Stimulated activated CD8-positive, alpha-beta memory T cell treated with anti-CD3 and anti-CD28 coated beads, Interleukin-12 subunit alpha, Interleukin-12 subunit beta, amount 100 ng/mL, for 1 hour (primary cell): ENCODE measurements around the gene ZNF550.

ENCODE experiments used
- DNase-seq: peaks from one replicate; pipeline ENCODE4 v3.0.0-alpha.2; 2020; ENCODE audit warnings: low read depth

Gene ZNF550

GRCh38 chr19:57559404-57560025 is at the start of gene ZNF550:
TSS of gene ZNF550 (minus strand) at chr19:57559863. CDS start at chr19:57559682, 181 bp downstream.
- peak; percentile 79 for DNase-seq

GRCh38 chr19:57606931-57607330 is 47.3 kb upstream of the ZNF550 start:
- DNase-seq: no peak

GRCh38 chr19:57599761-57600383 is 40.2 kb upstream of the ZNF550 start, which contains the start of gene ZNF530:
TSS of gene ZNF530 (plus strand) at chr19:57599885. CDS start at chr19:57604346, 4,461 bp downstream.
- peak; percentile 76 for DNase-seq

- DNase-seq: no peak
Measured at GRCh38 chr19:57599377-57599760, 39.7 kb upstream of the ZNF550 start.

GRCh38 chr19:57587529-57587928 is 27.9 kb upstream of the ZNF550 start:
- DNase-seq: no peak

- DNase-seq: peak; percentile 80
Measured at GRCh38 chr19:57583521-57584416, 24.1 kb upstream of the ZNF550 start, which contains the start of gene ZIK1. TSS of gene ZIK1 (plus strand) at chr19:57584145. CDS start at chr19:57584357, 212 bp downstream.

- no peak for DNase-seq
Measured at GRCh38 chr19:57583104-57583520, 23.4 kb upstream of the ZNF550 start.

- peak; percentile 93 for DNase-seq
Measured at GRCh38 chr19:57578487-57579205, 19.0 kb upstream of the ZNF550 start, which contains the start of gene ZNF416. TSS of gene ZNF416 (minus strand) at chr19:57578911. CDS start at chr19:57578704, 207 bp downstream.

GRCh38 chr19:57576661-57577060 is 17.0 kb upstream of the ZNF550 start:
- DNase-seq: no peak

- no peak for DNase-seq
Measured at GRCh38 chr19:57572415-57572947, 12.8 kb upstream of the ZNF550 start.

GRCh38 chr19:57570707-57571106 is 11.0 kb upstream of the ZNF550 start:
- DNase-seq: no peak

GRCh38 chr19:57566396-57567265 is 7.0 kb upstream of the ZNF550 start:
- DNase-seq: no peak

GRCh38 chr19:57563547-57563946 is 3.9 kb upstream of the ZNF550 start:
- no peak for DNase-seq

GRCh38 chr19:57560049-57560491 is 407 bp upstream of the ZNF550 start:
- no peak for DNase-seq

- no peak for DNase-seq
Measured at GRCh38 chr19:57559008-57559403, 657 bp downstream of the ZNF550 start.

GRCh38 chr19:57558525-57558924 is 1.1 kb downstream of the ZNF550 start:
- no peak for DNase-seq

- DNase-seq: no peak
Measured at GRCh38 chr19:57557659-57558058, 2.0 kb downstream of the ZNF550 start.

GRCh38 chr19:57552432-57552831 is 7.2 kb downstream of the ZNF550 start:
- DNase-seq: no peak

- no peak for DNase-seq
Measured at GRCh38 chr19:57546513-57546912, 13.2 kb downstream of the ZNF550 start.

GRCh38 chr19:57537953-57538547 is 21.6 kb downstream of the ZNF550 start:
- no peak for DNase-seq
